Endothelial cell of umbilical vein (primary cell): ENCODE measurements around the gene ARHGEF19. TPM values are rescaled to one million over a fixed set of nuclear protein-coding genes. Genes with fewer than 3 reads are reported as not detected.

ENCODE experiments used
- BruUV-seq: library from RNA; stranded (reverse); fragments of 400-500 nt; replicated peaks from 2 replicates; lab custom pipeline; 2021; lab: Mats Ljungman, UMichigan
- CTCF ChIA-PET: fragments of 300-600, 350-600 bp; sonication (Branson Sonifier 250); formaldehyde crosslinking; loops from one replicate; lab custom pipeline; 2021; ENCODE audit warnings: antibody characterized with exemption, inconsistent platforms; lab: Charles Lee
- POLR2A ChIA-PET: fragments of 300-600, 350-600 bp; sonication (Branson Sonifier 250); formaldehyde crosslinking; loops from one replicate; lab custom pipeline; 2021; ENCODE audit warnings: antibody characterized with exemption, inconsistent platforms; lab: Charles Lee
- DNase-seq: peaks from one replicate; pipeline ENCODE4 v3.0.0-alpha.2; 2011; ENCODE audit warnings: low read depth, low spot score
- FAIRE-seq: peaks from 2 replicates; lab custom pipeline; 2011; peaks lifted over from hg19 to GRCh38; lab: Jason Lieb, UNC
- H2AFZ ChIP-seq: 2 replicates; pipeline ENCODE4 v1.6.0; 2012; ENCODE audit warnings: low read depth, low read length, control low read depth, inconsistent platforms
- H3K27ac ChIP-seq: 2 replicates; pipeline ENCODE4 v1.5.1; 2011; ENCODE audit warnings: low read depth, mild to moderate bottlenecking, control low read depth, low read length, moderate library complexity; ENCODE audit not compliant: insufficient read depth
- H3K27me3 ChIP-seq, 2 experiments: 2 replicates each; pipeline versions ENCODE4 v1.6.0 to v1.6.1; 2011; ENCODE audit warnings: low read length in 2 of 2, mixed read lengths in 1 of 2; ENCODE audit not compliant: control insufficient read depth in 2 of 2, insufficient read depth in 2 of 2
- H3K36me3 ChIP-seq, 2 experiments: 2 replicates in 1 of 2; 3 replicates in 1 of 2; pipeline ENCODE4 v1.5.1; 2011; ENCODE audit warnings: low read length in 2 of 2, mild to moderate bottlenecking in 1 of 2, moderate library complexity in 1 of 2; ENCODE audit not compliant: control insufficient read depth in 2 of 2, insufficient read depth in 2 of 2; ENCODE audit errors: extremely low read depth in 1 of 2
- H3K4me1 ChIP-seq: 3 replicates; pipeline ENCODE4 v1.5.1; 2011; ENCODE audit warnings: mild to moderate bottlenecking, low read length; ENCODE audit not compliant: control insufficient read depth, insufficient read depth; ENCODE audit errors: extremely low read depth
- H3K4me2 ChIP-seq: 2 replicates; pipeline ENCODE4 v1.6.1; 2011; ENCODE audit warnings: low read length, control low read depth, mixed read lengths; ENCODE audit not compliant: insufficient read depth
- H3K4me3 ChIP-seq, 3 experiments: fragments of 200-600 bp in 1 of 3; sonication (generic), shearing (Covaris generic) in 1 of 3; replicated peaks in 1 of 3; 2 replicates each; pipeline ENCODE4 v1.5.1; 2011 to 2016; ENCODE audit warnings: control low read depth in 3 of 3, low read length in 3 of 3, mild to moderate bottlenecking in 2 of 3, inconsistent platforms in 1 of 3, low read depth in 1 of 3, moderate library complexity in 1 of 3; ENCODE audit not compliant: insufficient read depth in 1 of 3
- H3K79me2 ChIP-seq: 2 replicates; pipeline ENCODE4 v1.6.0; 2012; ENCODE audit warnings: low read length, inconsistent platforms; ENCODE audit not compliant: control insufficient read depth, insufficient read depth
- H3K9ac ChIP-seq: replicated peaks from 2 replicates; pipeline ENCODE3; 2011; ENCODE audit warnings: low read length, control low read depth; ENCODE audit not compliant: insufficient read depth; ENCODE audit errors: extremely low read depth
- H3K9me1 ChIP-seq: replicated peaks from 3 replicates; pipeline ENCODE4 v1.6.0; 2011; ENCODE audit warnings: mild to moderate bottlenecking, low read length; ENCODE audit not compliant: control insufficient read depth, insufficient read depth; ENCODE audit errors: extremely low read depth
- H3K9me3 ChIP-seq: replicated peaks from 2 replicates; pipeline ENCODE4 v1.5.1; 2012; ENCODE audit warnings: low read length, inconsistent platforms; ENCODE audit not compliant: control insufficient read depth, insufficient read depth
- H4K20me1 ChIP-seq: replicated peaks from 2 replicates; pipeline ENCODE3; 2011; ENCODE audit warnings: mild to moderate bottlenecking, low read length; ENCODE audit not compliant: control insufficient read depth, insufficient read depth; ENCODE audit errors: extremely low read depth
- EZH2 ChIP-seq: IDR thresholded peaks from 2 replicates; pipeline ENCODE4 v1.6.1; 2012; ENCODE audit warnings: borderline replicate concordance, low read depth, mild to moderate bottlenecking, moderate library complexity, low read length, inconsistent platforms; ENCODE audit not compliant: severe bottlenecking
- FOS ChIP-seq: IDR thresholded peaks from 2 replicates; pipeline ENCODE4 v1.6.1; 2011; ENCODE audit warnings: mild to moderate bottlenecking, low read length, moderate library complexity, borderline replicate concordance; ENCODE audit not compliant: insufficient read depth
- GATA2 ChIP-seq: IDR thresholded peaks from 2 replicates; pipeline ENCODE4 v1.7.0; 2011; ENCODE audit warnings: low read depth, mild to moderate bottlenecking, moderate library complexity, mixed read lengths, low read length; ENCODE audit not compliant: insufficient read length, insufficient read depth
- JUN ChIP-seq: IDR thresholded peaks from 2 replicates; pipeline ENCODE4 v1.6.1; 2011; ENCODE audit warnings: borderline replicate concordance, low read depth; ENCODE audit not compliant: insufficient read length, insufficient read depth
- MYC ChIP-seq: IDR thresholded peaks from one replicate; pipeline ENCODE4 v1.6.1; 2011; ENCODE audit warnings: mild to moderate bottlenecking, low read depth, low read length
- POLR2A ChIP-seq: IDR thresholded peaks from 2 replicates; pipeline ENCODE4 v1.6.1; 2012; ENCODE audit warnings: low read depth, mild to moderate bottlenecking, control low read depth, low read length
- POLR2AphosphoS5 ChIP-seq: IDR thresholded peaks from 2 replicates; pipeline ENCODE4 v1.6.1; 2012; ENCODE audit warnings: low read depth, mild to moderate bottlenecking, control low read depth, low read length, moderate library complexity; ENCODE audit not compliant: insufficient read depth
- dilution Hi-C: fragments of 300-500 bp; cut with MboI; formaldehyde crosslinking; loops from one replicate; pipeline ENCODE4 v1.15.0; 2019; ENCODE audit warnings: low sequenced_read_pairs; ENCODE audit not compliant: extremely low pct_ligation_motif_present
- intact Hi-C: fragments of 100-400 bp; cut with micrococcal nuclease; formaldehyde crosslinking; loops from one replicate; pipeline ENCODE4 v1.10.0; 2022
- polyA plus RNA-seq, 4 experiments: library from polyadenylated mRNA; depleted of rRNA in 3 of 4; stranded (reverse) in 3 of 4; unstranded in 1 of 4; fragments of >200 nt; gene quantifications; 2 replicates each; pipeline versions ENCODE4 v1.2.1 to v1.2.3, GENCODE V29; 2011 to 2012; ENCODE audit warnings: missing spikeins in 1 of 4
- total RNA-seq: library from RNA; stranded (reverse); gene quantifications from 2 replicates; pipeline ENCODE4 v1.2.3, GENCODE V29; 2021
- TF ChIP-seq, protein P1 (sequence below), 2 donors: IDR thresholded peaks; 1 replicate in 1 of 2; 2 replicates in 1 of 2; pipeline ENCODE4 v1.5.1; 2011; ENCODE audit warnings: low read length in 2 of 2, mild to moderate bottlenecking in 2 of 2, moderate library complexity in 2 of 2, control low read depth in 1 of 2, inconsistent platforms in 1 of 2, low read depth in 1 of 2; ENCODE audit not compliant: insufficient read depth in 1 of 2; ENCODE audit errors: extremely low read depth in 1 of 2
- TF ChIP-seq, protein P2 (sequence below): IDR thresholded peaks from 2 replicates; pipeline ENCODE4 v1.6.1; 2011; ENCODE audit not compliant: insufficient read depth, insufficient read length

The ARHGEF19 gene
- total and polyA plus RNA-seq, 2 donors (not counting 3 experiments of a cell fraction or from before 2014, with no cell fraction given): 6.2 to 8.0 TPM

DNA sequence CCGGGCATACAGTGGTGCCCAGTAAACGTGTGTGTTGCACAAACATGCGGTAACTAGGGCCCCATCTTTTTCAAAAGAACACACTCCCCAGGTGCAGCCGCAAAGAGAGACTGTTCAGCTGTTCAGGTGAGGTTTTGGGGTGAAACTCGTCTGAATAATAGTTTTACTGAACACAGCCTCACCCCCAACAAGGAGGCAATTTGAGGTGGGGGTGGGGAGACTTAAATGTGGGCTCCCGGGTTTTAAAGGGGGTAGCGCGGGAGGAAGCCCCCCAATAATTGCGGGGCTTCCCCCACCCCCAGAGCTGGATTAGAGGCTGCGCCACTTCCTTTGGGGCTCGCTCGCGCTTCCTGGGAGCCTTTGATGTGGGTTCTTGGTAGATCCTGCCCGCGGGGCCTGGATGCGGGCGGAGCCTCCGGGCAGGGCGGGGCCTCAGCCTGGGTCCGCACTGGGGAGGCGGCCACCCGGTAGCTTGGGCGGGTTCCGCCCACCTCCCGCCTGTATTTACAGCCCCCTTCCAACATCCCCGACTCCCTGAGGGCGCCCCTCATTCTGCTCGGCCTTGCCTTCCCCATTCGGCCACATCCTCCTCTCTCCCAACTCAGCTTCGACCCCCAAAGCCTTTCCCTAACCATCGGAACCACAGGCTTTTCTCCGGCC, 50.2 kb downstream of the ARHGEF19 start:
- H3K4me2 ChIP-seq: no peak overlapping the region
- H4K20me1 ChIP-seq: no peaks in the 10 kb centered on the region
- ChIA-PET POLR2A (no interaction called here), CTCF (interaction anchor here (1.4 to 2.2 kb wide), 2 partner anchors 84 to 89 kb away, joined by 4 to 13 read pairs; partner anchors contain the start of gene FAM131C)
- H3K27ac ChIP-seq: no peak overlapping the region
- peaks cover 15% of the 10 kb centered on the region for H3K4me1 ChIP-seq
- TF ChIP-seq MYC (no peak), GATA2 (no peak), FOS (no peak)
- no peaks in the 10 kb centered on the region for H3K9me1 ChIP-seq
- dilution Hi-C loops: no loop called here
- intact Hi-C loops: no loop called here
- BruUV-seq: no TSS peak
- no peak overlapping the region for H3K4me3 ChIP-seq
- H3K9me3 ChIP-seq: no peaks in the 10 kb centered on the region
- H3K27me3 ChIP-seq: no peaks in the 10 kb centered on the region
- no peaks in the 10 kb centered on the region for H3K79me2 ChIP-seq
- H3K9ac ChIP-seq: no peak overlapping the region
- no peaks in the 10 kb centered on the region for H3K36me3 ChIP-seq
- no peak for DNase-seq
- no peak for FAIRE-seq
- H2AFZ ChIP-seq: no peak overlapping the region

DNA sequence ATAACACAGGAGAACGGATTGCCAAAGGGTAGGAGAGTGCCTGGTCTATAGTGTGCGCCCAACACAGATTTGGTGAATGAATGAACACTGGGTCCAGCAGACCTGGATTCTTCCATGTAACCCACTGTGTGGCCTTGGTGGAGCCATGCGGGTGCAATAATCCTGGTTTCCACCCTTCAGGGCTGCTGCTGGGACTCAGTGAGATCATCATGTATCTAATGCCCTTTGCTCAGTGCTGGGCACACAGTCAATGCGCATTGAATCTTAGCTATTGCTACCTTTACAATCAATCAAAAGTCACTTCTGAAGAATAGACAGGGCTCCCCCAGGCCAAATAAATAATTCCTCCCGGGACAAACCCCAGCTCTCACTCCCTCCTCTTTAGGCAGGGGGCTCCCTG, 50.7 kb downstream of the ARHGEF19 start:
- H4K20me1 ChIP-seq: no peaks in the 10 kb centered on the region
- TF ChIP-seq EZH2: no peak
- TF ChIP-seq, protein P1, sequence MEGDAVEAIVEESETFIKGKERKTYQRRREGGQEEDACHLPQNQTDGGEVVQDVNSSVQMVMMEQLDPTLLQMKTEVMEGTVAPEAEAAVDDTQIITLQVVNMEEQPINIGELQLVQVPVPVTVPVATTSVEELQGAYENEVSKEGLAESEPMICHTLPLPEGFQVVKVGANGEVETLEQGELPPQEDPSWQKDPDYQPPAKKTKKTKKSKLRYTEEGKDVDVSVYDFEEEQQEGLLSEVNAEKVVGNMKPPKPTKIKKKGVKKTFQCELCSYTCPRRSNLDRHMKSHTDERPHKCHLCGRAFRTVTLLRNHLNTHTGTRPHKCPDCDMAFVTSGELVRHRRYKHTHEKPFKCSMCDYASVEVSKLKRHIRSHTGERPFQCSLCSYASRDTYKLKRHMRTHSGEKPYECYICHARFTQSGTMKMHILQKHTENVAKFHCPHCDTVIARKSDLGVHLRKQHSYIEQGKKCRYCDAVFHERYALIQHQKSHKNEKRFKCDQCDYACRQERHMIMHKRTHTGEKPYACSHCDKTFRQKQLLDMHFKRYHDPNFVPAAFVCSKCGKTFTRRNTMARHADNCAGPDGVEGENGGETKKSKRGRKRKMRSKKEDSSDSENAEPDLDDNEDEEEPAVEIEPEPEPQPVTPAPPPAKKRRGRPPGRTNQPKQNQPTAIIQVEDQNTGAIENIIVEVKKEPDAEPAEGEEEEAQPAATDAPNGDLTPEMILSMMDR (IDR thresholded peaks at IDR 0.05; ENCODE audit: extremely low read depth in 1 of 2, insufficient read depth in 1 of 2, low read depth in 1 of 2, low read length in 2 of 2): no peak
- TF ChIP-seq GATA2: no peak
- TF ChIP-seq POLR2AphosphoS5: no peak
- no peak for TF ChIP-seq FOS
- TF ChIP-seq JUN: no peak
- TF ChIP-seq POLR2A: no peak
- TF ChIP-seq MYC: no peak
- TF ChIP-seq, protein P2, sequence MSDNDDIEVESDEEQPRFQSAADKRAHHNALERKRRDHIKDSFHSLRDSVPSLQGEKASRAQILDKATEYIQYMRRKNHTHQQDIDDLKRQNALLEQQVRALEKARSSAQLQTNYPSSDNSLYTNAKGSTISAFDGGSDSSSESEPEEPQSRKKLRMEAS: no peak
- H3K9me1 ChIP-seq: no peaks in the 10 kb centered on the region
- H3K4me2 ChIP-seq: no peak overlapping the region
- BruUV-seq: no TSS peak
- dilution Hi-C loops (no loop called here), intact Hi-C loops (no loop called here)
- H3K27ac ChIP-seq: no peak overlapping the region
- ChIA-PET POLR2A (no interaction called here), CTCF (interaction anchor here (1.4 kb wide), 1 partner anchor 88 kb away, joined by 4 read pairs; the partner anchor contains the start of gene FAM131C)
- no peak overlapping the region for H3K9ac ChIP-seq
- H3K79me2 ChIP-seq: peaks cover 3% of the 10 kb centered on the region
- no peak overlapping the region for H3K4me3 ChIP-seq
- FAIRE-seq (no peak), DNase-seq (no peak)
- no peaks in the 10 kb centered on the region for H3K9me3 ChIP-seq
- H3K36me3 ChIP-seq: no peaks in the 10 kb centered on the region
- no peak overlapping the region for H2AFZ ChIP-seq
- peaks cover 18% of the 10 kb centered on the region for H3K4me1 ChIP-seq
- no peaks in the 10 kb centered on the region for H3K27me3 ChIP-seq
